IPS-NIHi7 (cell line): ENCODE measurements around the gene GBGT1.

Experiments used
- DNase-seq: peaks from one replicate; pipeline ENCODE4 v3.0.0; 2012; ENCODE audit warnings: mixed read lengths; ENCODE audit errors: extremely low spot score

Gene GBGT1

DNA sequence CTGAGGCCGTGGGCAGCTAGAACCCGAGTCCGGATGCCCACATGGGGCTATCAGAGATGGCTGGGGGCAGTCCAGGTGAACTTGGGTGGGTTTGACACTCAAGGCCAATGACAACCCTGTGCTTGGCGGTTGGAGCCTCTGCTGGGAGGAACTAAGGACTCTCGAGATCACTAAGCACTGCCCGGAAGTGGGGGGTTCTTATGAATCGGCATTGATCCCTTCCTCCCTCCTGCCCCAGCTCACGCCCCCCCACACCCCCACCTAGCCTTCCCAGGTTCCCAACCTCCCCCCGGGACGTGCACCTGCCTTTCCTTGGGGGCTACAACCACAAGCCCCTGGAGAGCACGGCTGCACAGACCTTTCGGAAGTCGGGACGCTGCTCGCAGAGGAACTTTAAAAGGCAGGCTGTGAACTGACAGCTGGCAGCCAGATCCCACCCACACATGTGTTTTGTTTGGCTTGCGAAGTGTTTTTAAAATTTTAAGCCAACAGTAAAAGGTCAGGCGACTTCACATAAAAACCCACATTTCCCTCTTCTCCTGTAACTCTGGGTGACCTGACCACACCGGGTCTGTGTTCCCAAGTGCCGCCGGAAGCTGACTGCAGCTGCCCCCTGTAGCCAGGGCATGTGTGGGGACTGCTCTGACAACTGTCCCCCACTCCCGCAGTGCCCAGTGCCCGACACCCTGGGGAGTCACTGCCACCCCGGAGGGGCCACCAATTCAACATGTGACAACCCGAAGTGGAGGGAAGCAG lies 37.6 kb downstream of the GBGT1 start:
- no peak for DNase-seq

DNA sequence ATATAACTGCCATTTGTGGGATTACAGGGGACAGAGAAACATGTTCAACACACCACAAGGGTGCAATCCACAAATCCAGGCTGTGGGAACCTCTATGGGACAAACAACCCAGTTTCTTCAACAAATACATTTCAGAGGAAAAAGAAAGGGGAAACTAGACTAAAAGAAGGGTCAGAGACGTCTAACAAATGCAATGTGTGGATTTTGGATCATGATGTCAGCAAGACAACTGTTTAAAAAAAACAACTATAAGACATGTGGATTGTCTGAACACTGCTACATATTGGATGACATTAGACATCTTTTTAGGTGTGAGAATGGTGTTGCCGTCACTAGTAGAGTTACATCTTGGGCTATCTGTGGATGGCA lies 38.8 kb downstream of the GBGT1 start:
- no peak for DNase-seq

DNA sequence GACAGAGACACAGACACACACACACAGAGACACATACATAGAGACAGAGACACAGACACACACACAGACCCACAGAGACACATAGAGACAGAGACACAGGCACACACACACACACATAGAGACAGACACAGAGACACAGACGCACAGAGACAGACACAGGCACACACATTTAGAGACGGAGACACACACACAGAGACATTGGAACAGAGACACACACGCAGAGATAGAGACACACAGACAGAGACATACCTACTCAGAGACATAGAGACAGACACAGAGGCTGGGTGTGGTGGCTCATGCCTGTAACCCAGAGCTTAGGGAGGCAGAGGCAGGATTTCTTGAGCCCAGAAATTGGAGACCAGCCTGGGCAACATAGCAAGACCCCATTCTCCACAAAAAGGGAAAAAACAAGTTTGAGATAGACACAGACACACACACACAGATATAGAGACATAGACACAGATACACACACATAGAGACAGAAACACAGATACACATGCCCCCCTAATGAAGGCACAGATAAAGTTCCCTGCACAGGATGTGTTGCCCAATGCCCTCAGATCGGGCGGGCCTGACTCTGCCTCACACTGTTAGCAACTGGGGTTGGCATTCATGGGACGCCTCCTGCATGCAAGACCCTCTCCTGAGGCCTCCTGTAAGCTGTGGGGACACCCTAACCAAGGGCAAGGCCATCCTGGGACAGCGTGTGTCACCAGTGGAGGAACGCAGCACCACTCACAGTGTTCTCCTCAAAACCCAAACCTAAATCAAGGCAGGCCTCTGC lies 39.4 kb downstream of the GBGT1 start:
- no peak for DNase-seq

DNA sequence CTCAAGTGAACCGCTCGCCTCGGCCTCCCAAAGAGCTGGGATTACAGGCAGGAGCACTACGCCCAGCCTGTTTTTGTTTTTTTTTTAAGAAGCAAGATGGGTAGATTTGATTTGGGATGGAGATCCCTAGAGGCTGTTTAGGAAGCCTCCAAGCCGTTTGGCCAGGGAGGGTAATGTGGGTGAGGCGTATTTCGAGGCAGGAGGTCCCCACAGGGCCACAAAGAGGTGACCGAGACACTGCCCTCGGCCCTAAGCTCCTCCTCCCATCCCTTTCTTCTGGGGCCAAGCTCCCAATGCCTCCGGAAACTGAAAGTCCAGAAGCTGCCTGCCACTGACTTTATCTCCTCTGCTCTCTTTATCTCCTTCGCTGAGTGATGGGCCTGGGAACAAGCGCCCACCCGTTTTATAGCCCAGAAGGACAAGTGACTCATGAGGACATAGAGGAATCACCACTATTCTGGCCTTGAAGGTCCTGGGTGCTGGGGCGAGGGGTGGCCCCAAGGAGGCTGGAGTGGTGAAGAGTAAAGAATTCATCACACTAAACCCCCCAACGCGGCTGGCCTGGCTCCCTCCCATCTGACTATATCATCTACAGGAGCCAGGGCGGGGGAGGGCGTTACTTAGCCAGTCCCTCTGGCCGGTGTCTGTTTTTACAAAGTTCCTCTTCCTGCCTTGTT lies 40.6 kb downstream of the GBGT1 start:
- DNase-seq: no peak

DNA sequence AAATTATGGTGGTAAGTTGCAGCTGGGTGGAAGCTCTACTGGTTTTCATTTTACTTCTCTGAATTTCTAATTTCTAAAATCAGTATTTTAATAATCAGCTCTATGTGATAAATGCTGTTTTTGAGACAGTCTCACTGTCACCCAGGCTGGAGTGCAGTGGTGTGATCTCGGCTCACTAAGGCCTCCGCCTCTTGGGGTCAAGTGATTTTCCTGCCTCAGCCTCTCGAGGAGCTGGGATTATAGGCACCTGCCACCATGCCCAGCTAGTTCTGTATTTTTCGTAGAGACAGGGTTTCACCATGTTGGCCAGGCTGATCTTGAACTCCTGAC lies 41.1 kb downstream of the GBGT1 start:
- DNase-seq: no peak

DNA sequence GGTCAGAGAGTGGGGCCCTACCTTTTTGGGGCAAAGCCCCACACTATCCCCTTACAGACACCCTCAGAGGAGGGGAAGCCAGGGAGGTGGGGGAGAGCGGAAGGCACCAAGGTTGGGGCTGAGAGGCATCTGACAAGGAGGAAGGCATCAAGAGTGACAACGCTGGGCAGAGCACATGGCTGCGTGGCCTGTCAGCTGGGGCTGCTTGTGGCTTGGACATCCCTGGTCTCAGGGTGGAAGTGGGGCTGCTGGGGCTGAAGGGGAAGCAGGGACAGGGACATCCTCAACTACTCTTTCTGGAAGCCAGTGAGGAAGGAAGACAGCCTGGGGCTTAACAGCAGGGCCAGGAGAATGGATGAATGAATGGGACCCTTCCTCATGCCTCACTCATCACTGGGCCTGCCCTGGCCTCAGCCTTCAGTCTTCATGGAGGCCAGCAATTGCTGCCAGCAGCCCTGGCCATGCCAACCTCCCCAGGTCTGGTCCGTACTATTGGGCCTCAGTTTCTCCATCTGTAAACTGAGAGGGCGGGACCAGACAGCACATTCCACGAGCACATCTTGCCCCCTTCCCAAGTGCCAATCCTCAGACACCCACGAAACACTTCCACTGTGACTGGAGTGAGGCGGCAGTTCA lies 41.7 kb downstream of the GBGT1 start:
- DNase-seq: no peak

DNA sequence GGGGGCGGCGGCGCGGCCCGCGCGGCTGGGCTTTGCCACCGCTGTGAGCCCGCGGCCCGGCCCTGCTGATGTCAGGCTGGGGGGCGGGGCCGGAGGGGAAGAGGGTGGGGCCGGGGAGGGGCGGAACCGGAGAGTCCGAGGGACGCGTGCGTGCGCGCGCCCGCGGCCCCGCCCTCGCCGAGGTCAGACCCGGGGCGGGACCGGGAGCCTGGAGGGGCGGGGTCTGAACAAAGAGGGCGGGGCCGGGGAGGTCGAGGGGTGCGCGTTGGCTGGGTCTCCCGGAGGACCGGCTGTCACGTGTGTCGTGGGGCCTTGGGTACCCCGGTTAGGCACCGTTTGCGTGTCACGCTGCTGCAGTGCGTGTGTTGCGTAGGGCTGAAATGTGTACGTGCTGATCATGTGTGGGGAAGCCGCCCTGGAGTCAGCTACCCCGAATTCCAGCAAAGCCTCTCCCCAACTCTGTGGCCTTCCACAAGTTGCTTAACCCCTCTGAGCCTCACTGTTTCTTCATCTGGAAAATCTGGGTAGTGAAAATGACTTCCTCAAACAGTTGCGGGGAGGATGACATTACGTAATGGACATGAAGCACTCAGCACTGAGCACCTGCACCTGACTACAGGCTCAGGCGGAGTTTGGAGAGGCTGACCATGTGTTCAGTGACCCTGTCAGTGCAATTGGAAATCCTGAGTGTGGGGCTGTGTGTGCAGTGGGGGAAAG lies 42.4 kb downstream of the GBGT1 start, which contains the start of gene RALGDS:
TSS of gene RALGDS (minus strand) at position 43 of the 717 bp plus-strand sequence. CDS start 86 bp downstream, outside the sequence.
- DNase-seq: peak; percentile 99

DNA sequence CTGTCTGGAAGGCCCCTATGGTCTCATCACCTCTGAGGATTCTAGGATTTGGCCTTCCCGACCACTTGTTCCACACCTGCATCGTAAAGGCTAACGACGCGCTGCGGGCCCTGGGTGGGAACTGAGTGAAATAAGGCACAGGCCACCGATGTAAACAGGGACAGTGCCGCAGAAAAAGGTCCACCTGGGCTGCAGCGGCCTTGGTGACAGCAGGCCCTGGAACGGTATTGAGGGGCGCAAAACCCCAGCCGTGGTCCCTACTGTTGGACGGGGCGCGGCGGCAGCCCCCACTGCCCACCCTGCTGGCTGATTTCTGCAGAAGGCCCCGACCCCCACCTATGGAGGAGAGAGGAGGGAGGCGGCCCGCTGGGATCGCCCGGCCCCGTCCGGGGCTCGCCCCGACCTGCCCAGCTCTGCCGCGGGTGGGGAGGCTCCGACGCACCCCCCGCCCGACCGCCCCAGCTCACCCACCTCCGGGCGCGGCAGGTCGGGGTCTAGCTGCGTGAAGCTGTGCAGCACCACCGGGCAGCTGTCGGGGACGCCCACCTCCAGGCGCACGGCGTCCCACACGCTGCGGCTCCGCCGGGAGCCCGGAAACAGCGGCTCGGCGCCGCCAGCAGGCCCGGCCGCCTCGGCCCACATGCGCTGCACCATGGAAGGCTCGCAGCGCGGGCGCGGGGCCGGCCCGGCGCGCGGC lies 43.1 kb downstream of the GBGT1 start:
- DNase-seq: no peak

DNA sequence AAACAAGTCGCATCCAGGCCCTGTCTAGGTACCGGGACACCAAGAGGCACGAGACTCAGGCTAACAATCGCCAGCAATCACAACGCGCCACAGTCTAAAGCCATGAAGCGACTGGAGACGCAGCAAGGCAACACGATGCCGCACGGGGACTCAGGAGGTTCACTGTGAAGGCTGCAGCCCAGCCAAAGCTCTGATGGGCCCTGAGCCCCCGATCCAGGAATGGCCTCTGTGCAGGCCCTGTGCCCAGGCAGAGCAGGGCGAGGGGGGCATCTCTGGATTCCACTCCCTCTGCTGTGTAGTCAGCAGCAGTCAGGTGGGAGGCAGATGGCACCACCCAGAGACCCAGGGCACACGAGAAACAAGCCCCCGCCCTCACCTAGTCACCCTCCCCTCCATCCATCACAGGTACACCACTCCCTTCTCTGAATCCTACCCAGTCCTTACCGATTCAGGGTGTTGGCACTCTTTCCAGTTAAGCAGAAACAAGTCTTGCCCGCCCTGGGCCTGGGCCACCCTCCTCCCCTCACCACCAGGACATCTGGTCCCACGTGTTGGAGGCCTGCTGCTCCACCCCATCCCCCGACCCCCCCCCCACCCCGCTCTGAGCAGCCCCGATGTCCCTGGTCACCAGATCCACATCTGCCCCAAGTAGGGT lies 43.7 kb downstream of the GBGT1 start:
- DNase-seq: no peak

DNA sequence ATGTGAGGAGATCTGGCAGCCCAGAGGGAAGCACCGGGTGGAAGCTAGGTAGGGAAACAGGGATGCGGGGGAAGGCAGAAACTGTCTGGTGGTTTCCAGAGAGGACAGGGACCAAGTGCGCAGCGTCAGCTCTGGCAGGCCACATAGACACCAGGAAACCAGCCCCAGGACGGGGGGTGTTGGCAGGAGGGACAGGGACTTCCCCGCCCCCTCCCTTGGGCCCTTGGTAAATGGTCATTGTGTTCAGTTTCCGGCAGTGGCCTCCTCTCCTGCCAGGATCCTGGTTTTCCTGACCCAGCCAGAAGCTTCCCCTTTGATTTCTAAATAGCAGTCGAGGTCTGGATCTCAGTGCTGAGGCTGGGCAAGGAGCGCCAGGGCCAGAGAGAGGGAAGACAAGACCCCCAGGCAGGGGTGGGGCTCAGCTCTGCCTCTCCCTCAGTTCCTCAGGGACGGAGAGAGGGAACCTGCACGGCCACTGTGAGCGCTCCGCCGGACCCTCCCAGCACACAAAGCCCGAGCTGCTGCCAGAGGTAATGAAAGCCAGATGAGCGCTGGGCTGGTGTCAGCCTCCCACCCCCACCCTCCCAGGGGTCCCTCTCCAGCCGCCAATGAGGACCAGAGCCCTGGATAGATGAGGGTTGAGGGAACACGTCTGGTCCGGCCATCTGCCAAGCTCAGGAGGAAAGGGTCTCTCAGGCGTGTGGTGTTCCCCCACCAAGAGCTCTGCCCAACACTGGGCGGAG lies 44.4 kb downstream of the GBGT1 start:
- DNase-seq: no peak

DNA sequence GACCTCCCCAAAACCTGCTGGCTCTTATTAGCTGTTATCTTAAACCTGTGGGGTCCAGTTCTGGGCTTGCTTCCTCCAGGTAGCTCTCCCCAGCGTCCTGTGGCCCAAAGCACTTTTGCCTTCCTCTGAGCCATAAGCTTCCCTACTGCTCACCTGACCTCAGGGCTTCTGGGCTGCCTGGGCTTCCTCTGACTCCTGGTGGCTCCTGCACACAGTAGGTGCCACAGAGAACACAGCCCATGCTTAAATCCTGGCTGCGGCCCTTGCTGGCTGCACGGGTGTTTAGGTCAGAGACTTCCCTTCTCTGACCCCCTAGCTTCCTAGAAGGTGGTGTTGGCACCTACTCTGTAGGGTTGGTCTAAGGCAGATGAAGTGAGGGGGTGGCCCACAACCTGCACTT lies 45.1 kb downstream of the GBGT1 start:
- DNase-seq: no peak

DNA sequence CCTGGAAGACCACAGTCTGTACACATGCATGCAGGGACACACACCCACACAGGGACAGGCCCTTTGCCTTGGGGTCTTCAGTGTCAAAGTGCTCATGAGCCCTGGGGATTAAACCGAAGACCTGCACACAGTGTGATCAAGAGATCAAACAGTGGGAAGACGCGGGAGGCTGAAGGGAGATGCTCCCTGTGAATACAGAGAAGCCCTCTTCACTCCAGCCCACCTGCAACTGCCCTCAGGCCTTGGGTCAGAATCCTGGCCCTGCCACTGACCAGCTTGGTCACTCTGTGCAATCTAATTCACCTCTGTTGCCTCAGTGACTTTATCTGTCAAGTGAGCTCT lies 45.6 kb downstream of the GBGT1 start:
- no peak for DNase-seq

DNA sequence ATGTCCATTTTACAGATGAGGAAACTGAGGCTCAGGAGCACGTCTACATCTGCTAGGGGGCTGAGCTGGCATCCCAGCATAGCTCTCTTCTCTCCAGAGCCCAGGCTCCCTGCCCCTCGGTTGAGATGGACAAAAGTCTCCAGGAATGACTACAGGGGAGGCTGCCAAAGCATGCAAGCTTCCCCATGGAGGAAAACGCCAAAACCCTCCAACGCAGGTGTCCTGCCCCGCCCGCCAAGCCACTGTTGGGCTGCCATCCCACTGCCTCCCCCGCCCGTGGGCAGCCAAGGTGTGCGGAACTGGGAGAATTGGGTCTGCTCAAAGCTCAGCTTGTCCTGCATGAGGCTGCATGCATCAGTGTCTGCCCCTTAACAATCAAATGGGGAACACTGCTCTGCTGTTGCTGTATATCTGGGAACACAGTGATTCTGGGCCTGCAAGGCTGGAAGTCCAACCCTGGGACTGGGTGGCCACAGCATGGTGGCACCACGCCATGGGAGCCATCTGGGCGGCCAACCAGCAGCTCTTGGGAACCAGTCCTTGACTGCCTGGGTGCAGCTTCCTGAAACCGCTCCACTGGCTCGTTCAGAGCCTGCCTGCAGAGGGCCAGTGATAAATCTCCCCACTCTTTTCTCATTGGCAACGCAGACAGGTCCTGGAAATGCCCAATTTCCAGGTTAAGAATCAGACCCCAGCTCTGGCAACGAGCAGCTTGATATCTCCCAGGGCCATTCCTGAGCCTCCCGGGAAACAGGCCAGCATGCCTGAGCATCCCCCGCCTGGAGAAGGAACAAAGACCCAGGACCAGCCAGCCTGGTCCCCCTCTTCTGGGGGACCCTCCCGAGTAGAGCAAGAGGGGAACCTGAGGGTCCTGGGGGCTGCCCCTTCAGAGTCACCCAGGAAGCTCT lies 46.2 kb downstream of the GBGT1 start:
- no peak for DNase-seq

DNA sequence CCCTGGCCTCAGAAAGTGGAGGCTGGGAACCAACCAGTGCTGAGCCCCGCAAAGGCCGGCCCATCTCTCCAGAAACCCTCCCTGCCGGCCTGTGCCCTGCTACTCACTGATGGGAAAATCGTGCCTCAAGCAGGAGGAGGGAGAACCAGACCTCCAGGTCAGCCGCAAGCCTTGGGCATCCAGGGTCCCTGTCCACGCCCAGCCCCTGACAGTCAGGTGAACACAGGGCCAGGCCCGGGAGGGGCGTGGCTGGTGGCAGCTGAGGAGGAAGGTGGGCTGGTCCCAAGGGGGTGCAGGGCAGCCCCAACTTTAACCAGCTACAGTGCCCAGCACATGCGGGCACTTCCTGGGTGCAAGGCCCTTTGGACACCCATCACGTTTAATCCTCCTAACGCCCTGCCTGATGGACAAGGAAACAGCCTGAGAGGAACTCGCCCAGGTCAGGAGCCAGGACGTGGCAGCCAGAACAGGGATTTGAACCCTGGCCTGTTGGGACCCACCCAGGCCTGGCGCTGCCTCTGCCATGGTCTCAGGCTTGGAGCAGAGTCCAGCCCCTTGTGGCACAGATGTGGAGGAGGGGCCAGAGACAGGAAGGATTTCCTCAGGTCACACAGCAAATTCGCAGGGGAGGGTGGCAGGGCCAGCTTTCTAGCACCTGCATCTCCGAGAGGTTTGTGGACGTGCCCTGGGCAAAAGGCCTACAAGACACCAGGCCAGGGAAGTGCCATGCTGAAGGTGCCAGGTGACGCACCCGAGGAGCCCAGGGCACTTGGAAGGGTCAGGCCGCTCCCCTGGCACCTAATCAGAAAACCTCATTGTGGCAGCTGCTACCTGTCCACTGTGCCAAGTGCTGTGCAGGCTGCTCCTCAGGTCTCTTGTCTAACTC lies 47.1 kb downstream of the GBGT1 start:
- DNase-seq: no peak

DNA sequence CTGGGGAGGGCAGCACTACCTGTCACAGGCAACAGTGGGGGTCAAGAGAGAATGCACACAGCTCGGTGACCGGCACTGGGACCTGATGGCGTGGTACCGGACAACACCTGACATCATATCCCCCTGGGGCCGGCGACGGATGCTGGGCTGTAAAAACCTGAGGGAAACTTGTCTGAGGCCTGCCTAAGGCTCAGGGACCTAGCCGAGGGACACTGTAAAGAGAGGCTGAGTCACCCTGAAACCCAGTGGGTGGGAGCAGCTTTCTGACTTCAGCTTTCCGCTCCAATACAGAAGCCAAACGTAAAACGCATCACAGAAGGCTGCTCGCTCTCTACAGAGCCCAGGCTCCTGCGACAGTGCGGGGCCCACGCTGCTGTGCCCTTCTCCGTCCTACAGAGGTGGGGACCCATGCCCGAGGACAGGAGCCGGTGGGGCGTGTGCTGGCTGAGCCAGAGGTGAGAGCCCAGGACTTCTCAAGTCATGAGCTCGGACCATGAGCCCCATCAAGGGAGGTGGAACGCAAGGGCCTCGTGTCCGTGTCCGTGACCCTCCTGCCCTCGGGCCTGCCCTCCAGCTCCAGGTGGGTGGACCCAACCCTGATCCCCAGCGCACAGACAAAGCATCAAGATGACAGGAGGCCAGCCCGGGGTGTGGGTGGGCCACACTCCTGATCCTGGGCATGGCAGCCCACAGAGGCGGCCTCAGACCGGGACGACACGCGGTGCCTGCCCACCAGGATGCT lies 47.9 kb downstream of the GBGT1 start:
- DNase-seq: no peak

DNA sequence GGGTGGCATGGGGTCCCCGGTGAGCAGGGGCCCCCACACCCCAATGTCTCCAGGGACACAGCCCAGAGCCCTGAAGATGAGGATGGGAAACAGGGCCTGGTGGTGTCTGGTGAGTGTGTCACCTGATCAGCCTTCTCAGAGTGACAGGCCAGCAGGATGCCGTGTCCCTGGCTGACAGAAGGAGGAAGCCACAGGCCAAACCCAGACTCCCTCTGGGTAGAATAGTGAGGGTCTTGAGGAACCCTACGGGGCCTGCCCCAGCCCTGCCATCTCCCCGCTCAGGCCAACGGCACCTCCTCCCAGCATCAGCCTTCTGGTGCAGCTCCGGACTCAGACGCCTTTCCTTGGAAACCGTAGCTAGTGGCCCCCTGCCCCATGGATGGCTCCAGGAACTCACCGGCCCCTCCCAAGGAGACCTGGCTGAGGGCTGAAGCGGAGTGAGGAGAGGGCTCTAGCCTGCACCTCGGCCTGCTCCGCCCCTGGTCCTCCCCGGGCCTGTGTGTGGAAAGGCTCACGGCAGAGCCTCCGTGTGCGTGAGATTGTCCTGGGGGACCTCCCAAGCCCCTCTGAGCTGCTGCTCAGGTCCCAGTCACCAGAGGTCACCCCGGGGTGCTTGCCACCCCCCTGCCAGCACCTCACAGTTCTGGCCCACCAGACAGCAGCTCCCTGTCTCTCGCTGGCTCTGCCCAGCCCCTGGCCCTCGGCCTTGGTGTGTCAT lies 48.7 kb downstream of the GBGT1 start:
- no peak for DNase-seq
